Common myeloid progenitor, CD34-positive (primary cell): ENCODE results near the gene ORMDL2.
"Not testable (repeated sequence)": the region's sequence is repeated elsewhere in the genome, so short reads cannot be mapped to it uniquely, and the experiment has no call there.

ENCODE experiments used
- CTCF ChIA-PET: fragments of 350-600 bp; sonication (Branson Sonifier 250); formaldehyde crosslinking; loops from one replicate; lab custom pipeline; 2021; ENCODE audit warnings: antibody characterized with exemption; lab: Charles Lee
- POLR2A ChIA-PET: fragments of 350-600 bp; sonication (Branson Sonifier 250); formaldehyde crosslinking; loops from one replicate; lab custom pipeline; 2021; ENCODE audit warnings: antibody characterized with exemption; lab: Charles Lee
- DNase-seq, 3 donors: peaks; one replicate each; pipeline versions ENCODE4 v3.0.0 to v3.0.0-alpha.2; 2013
- H3K27ac ChIP-seq, 2 experiments: 1 replicate in 1 of 2; 2 replicates in 1 of 2; pipeline ENCODE4 v1.7.0; 2013; ENCODE audit warnings: inconsistent platforms in 2 of 2, low read length in 2 of 2, mild to moderate bottlenecking in 2 of 2, low read depth in 1 of 2, moderate library complexity in 1 of 2; ENCODE audit not compliant: severe bottlenecking in 2 of 2, insufficient read depth in 1 of 2, poor library complexity in 1 of 2
- H3K27me3 ChIP-seq, 5 experiments: replicated peaks in 2 of 5; 1 replicate in 3 of 5; 2 replicates in 2 of 5; pipeline versions ENCODE4 v1.6.1 to v1.7.0; 2013; ENCODE audit warnings: low read length in 4 of 5, mild to moderate bottlenecking in 2 of 5, moderate library complexity in 2 of 5, inconsistent platforms in 1 of 5; ENCODE audit not compliant: insufficient read depth in 5 of 5, control insufficient read depth in 4 of 5
- H3K36me3 ChIP-seq, 4 experiments: 1 replicate in 2 of 4; 2 replicates in 2 of 4; pipeline versions ENCODE4 v1.6.1 to v1.7.0; 2013; ENCODE audit warnings: low read length in 3 of 4, control low read depth in 1 of 4, mild to moderate bottlenecking in 1 of 4; ENCODE audit not compliant: control insufficient read depth in 4 of 4, insufficient read depth in 4 of 4
- H3K4me1 ChIP-seq, 4 experiments: 1 replicate in 3 of 4; 2 replicates in 1 of 4; pipeline versions ENCODE4 v1.6.1 to v1.7.1; 2013; ENCODE audit warnings: low read length in 3 of 4, mild to moderate bottlenecking in 3 of 4, control low read depth in 1 of 4, inconsistent platforms in 1 of 4, moderate library complexity in 1 of 4; ENCODE audit not compliant: control insufficient read depth in 4 of 4, insufficient read depth in 4 of 4; ENCODE audit errors: control extremely low read depth in 1 of 4
- H3K4me3 ChIP-seq, 7 experiments: 1 replicate in 4 of 7; 2 replicates in 3 of 7; pipeline versions ENCODE4 v1.5.1 to v1.7.0; 2013; ENCODE audit warnings: mild to moderate bottlenecking in 7 of 7, low read length in 6 of 7, moderate library complexity in 6 of 7, inconsistent platforms in 2 of 7, low read depth in 2 of 7, control low read depth in 1 of 7; ENCODE audit not compliant: insufficient read depth in 4 of 7, control insufficient read depth in 1 of 7; ENCODE audit errors: extremely low read depth in 1 of 7
- H3K9me3 ChIP-seq, 5 experiments: 1 replicate in 4 of 5; 2 replicates in 1 of 5; pipeline versions ENCODE4 v1.6.1 to v1.7.1; 2013; ENCODE audit warnings: low read length in 4 of 5, mild to moderate bottlenecking in 2 of 5, inconsistent platforms in 1 of 5, low read depth in 1 of 5, moderate library complexity in 1 of 5; ENCODE audit not compliant: control insufficient read depth in 4 of 5, insufficient read depth in 2 of 5; ENCODE audit errors: control extremely low read depth in 1 of 5
- WGBS: methylation state at CpG from one replicate; pipeline ENCODE4 v1.1.5; 2013; ENCODE audit not compliant: insufficient coverage; 5-methylcytosine and 5-hydroxymethylcytosine counted together

Gene ORMDL2

GRCh38 chr12:55861396-55861795 lies 43.6 kb downstream of the ORMDL2 start:
- H3K36me3 ChIP-seq: no peaks in the 10 kb centered on the region
- no peaks in the 10 kb centered on the region for H3K27me3 ChIP-seq
- CTCF ChIA-PET: no interaction called here
- H3K9me3 ChIP-seq: peaks cover 0 to 18% (median 4%) of the 10 kb centered on the region in 5 experiments
- no peak overlapping the region for H3K27ac ChIP-seq
- no peaks in the 10 kb centered on the region for H3K4me1 ChIP-seq
- POLR2A ChIA-PET: no interaction called here
- 97% methylated on average over 7 of the region's 8 CpGs for WGBS
- DNase-seq: no peak
- no peak overlapping the region for H3K4me3 ChIP-seq

- no peak overlapping the region for H3K27ac ChIP-seq
- ChIA-PET CTCF (interaction anchor here (1.2 kb wide), 1 partner anchor 85 kb away, joined by 3 read pairs; no protein-coding TSS in a partner anchor), POLR2A (no interaction called here)
- H3K4me3 ChIP-seq: no peak overlapping the region
- no peaks in the 10 kb centered on the region for H3K4me1 ChIP-seq
- H3K27me3 ChIP-seq: no peaks in the 10 kb centered on the region
- H3K36me3 ChIP-seq: no peaks in the 10 kb centered on the region
- WGBS: 100% methylated on average over 1 of the region's 3 CpGs
- peaks cover 0 to 18% (median 4%) of the 10 kb centered on the region in 5 experiments for H3K9me3 ChIP-seq
- DNase-seq: no peak
These were observed 44.0 kb downstream of the ORMDL2 start for GRCh38 chr12:55861871-55862270.

GRCh38 chr12:55862286-55862685 lies 44.4 kb downstream of the ORMDL2 start:
- H3K27ac ChIP-seq: no peak overlapping the region
- H3K4me1 ChIP-seq: no peaks in the 10 kb centered on the region
- peaks cover 0 to 18% (median 4%) of the 10 kb centered on the region in 5 experiments for H3K9me3 ChIP-seq
- H3K36me3 ChIP-seq: no peaks in the 10 kb centered on the region
- CTCF ChIA-PET: interaction anchor here (1.2 kb wide), 1 partner anchor 86 kb away, joined by 3 read pairs; no protein-coding TSS in a partner anchor
- no peak overlapping the region for H3K4me3 ChIP-seq
- POLR2A ChIA-PET: no interaction called here
- H3K27me3 ChIP-seq: no peaks in the 10 kb centered on the region
- no peak for DNase-seq

- 95% methylated on average over 5 of the region's 13 CpGs for WGBS
- DNase-seq, H3K27me3 ChIP-seq, POLR2A ChIA-PET, H3K27ac ChIP-seq, H3K4me3 ChIP-seq, H3K4me1 ChIP-seq, H3K36me3 ChIP-seq: not testable (repeated sequence)
- peaks cover 0 to 18% (median 4%) of the 10 kb centered on the region in 5 experiments for H3K9me3 ChIP-seq
- CTCF ChIA-PET: interaction anchor here (1.2 kb wide), 1 partner anchor 87 kb away, joined by 3 read pairs; no protein-coding TSS in a partner anchor
These were observed 45.1 kb downstream of the ORMDL2 start for GRCh38 chr12:55862931-55863330.

- DNase-seq: no peak
- ChIA-PET POLR2A (no interaction called here), CTCF (no interaction called here)
- Histone ChIP-seq H3K4me3 (no peak overlapping the region), H3K4me1 (no peaks in the 10 kb centered on the region), H3K36me3 (no peaks in the 10 kb centered on the region), H3K9me3 (peaks cover 0 to 18% (median 4%) of the 10 kb centered on the region in 5 experiments), H3K27ac (no peak overlapping the region), H3K27me3 (no peaks in the 10 kb centered on the region)
- WGBS: no CpG with 5 or more reads among the region's 2 CpGs
These were observed 47.5 kb downstream of the ORMDL2 start for GRCh38 chr12:55865327-55865726.

- H3K4me3 ChIP-seq, POLR2A ChIA-PET, H3K4me1 ChIP-seq, H3K27ac ChIP-seq, DNase-seq, H3K27me3 ChIP-seq, H3K36me3 ChIP-seq, CTCF ChIA-PET: not testable (repeated sequence)
- WGBS: 100% methylated on average over 1 of the region's 3 CpGs
- H3K9me3 ChIP-seq: peaks cover 0 to 18% (median 4%) of the 10 kb centered on the region in 5 experiments
These were observed 48.7 kb downstream of the ORMDL2 start for GRCh38 chr12:55866454-55867004.
